ENCODE measurements around the gene TENT5C. TPM values are rescaled to one million over a fixed set of nuclear protein-coding genes. Genes with fewer than 3 reads are reported as not detected.

The TENT5C gene
- total RNA-seq, 1 experiment from 2014 or later, result 1.4 TPM

GRCh38 chr1:117591252-117591651, 14.6 kb upstream of the TENT5C start:
- no peaks in the 10 kb centered on the region for H3K79me2 ChIP-seq (ENCODE audit: insufficient read depth, low read length)
- no peaks in the 10 kb centered on the region for H3K9me3 ChIP-seq (ENCODE audit: control insufficient read depth in 1 of 2, insufficient read depth in 1 of 2, low read depth in 1 of 2, low read length in 2 of 2)
- H3K36me3 ChIP-seq (ENCODE audit: control insufficient read depth in 1 of 2, insufficient read depth in 2 of 2, low read length in 2 of 2), result no peaks in the 10 kb centered on the region
- ATAC-seq (no peak), DNase-seq (ENCODE audit: low read depth, low spot score) (no peak)
- H3K4me1 ChIP-seq (ENCODE audit: control insufficient read depth in 1 of 2, insufficient read depth in 2 of 2, low read length in 2 of 2), result no peaks in the 10 kb centered on the region
- H4K20me1 ChIP-seq (ENCODE audit: insufficient read depth), result no peaks in the 10 kb centered on the region
- H3K4me2 ChIP-seq (ENCODE audit: low read length), result no peak overlapping the region
- ChIA-PET POLR2A (no interaction called here), RAD21 (ENCODE audit: low non-redundant PET in 1 of 2, low total read pairs in 2 of 2, uncharacterized antibody in 2 of 2, unreplicated experiment in 2 of 2) (no interaction called here), CTCF (interaction anchor here (0.6 kb wide), 1 partner anchor 57 kb away, joined by 4 read pairs; no protein-coding TSS in a partner anchor)
- intact Hi-C loops (cut with micrococcal nuclease), result no loop called here
- no peak overlapping the region for H3K4me3 ChIP-seq (replicated peaks in 1 of 2; ENCODE audit: low read depth in 1 of 2, low read length in 2 of 2)
- BruUV-seq (replicated peaks), result no TSS peak
- H3K9ac ChIP-seq (ENCODE audit: low read length), result no peak overlapping the region
- H3K27me3 ChIP-seq (ENCODE audit: insufficient read depth, low read length), result no peaks in the 10 kb centered on the region
- no peaks in the 10 kb centered on the region for H3K9me2 ChIP-seq (ENCODE audit: insufficient read depth)
- TF ChIP-seq RAD21 (IDR thresholded peaks at IDR 0.05; ENCODE audit: low read depth) (no peak), ATF3 (IDR thresholded peaks at IDR 0.05) (no peak), EGR1 (IDR thresholded peaks at IDR 0.05; ENCODE audit: low read depth) (no peak), TCF7L2 (IDR thresholded peaks at IDR 0.05; ENCODE audit: borderline replicate concordance, extremely low read depth, insufficient read depth, insufficient read length) (no peak), YY1 (IDR thresholded peaks at IDR 0.05; ENCODE audit: extremely low read depth, insufficient replicate concordance, low read depth, low read length) (no peak), EZH2phosphoT487 (IDR thresholded peaks at IDR 0.05; ENCODE audit: borderline replicate concordance) (no peak), ZFX (IDR thresholded peaks at IDR 0.05) (no peak), ZNF274 (IDR thresholded peaks at IDR 0.05; ENCODE audit: low read depth, low read length) (no peak), SIN3A (IDR thresholded peaks at IDR 0.05; ENCODE audit: low read depth) (no peak), FOSL1 (IDR thresholded peaks at IDR 0.05; ENCODE audit: low read depth) (no peak), REST (IDR thresholded peaks at IDR 0.05; ENCODE audit: low read depth) (no peak), ZBTB33 (IDR thresholded peaks at IDR 0.05; ENCODE audit: extremely low read depth, insufficient replicate concordance, low read length) (no peak), SRF (IDR thresholded peaks at IDR 0.05; ENCODE audit: low read depth) (no peak), MAX (IDR thresholded peaks at IDR 0.05) (no peak), CEBPB (IDR thresholded peaks at IDR 0.05; ENCODE audit: low read depth) (no peak), ELF1 (IDR thresholded peaks at IDR 0.05; ENCODE audit: borderline replicate concordance, low read depth) (no peak), CBX3 (IDR thresholded peaks at IDR 0.05; ENCODE audit: low read depth) (no peak), CTCF (IDR thresholded peaks at IDR 0.05 in 2 of 3, conservative IDR thresholded peaks at IDR 0.05 in 1 of 3; ENCODE audit: borderline replicate concordance in 1 of 3, insufficient read depth in 1 of 3, low read depth in 2 of 3, low read length in 2 of 3) (no peak), SP1 (IDR thresholded peaks at IDR 0.05; ENCODE audit: low read depth) (no peak)
- H3K27ac ChIP-seq (ENCODE audit: low read depth, low read length), result no peak overlapping the region
- H2AFZ ChIP-seq (ENCODE audit: low read depth, low read length, poor library complexity, severe bottlenecking), result no peak overlapping the region
